Stimulated activated CD8-positive, alpha-beta memory T cell treated with anti-CD3 and anti-CD28 coated beads, Interleukin-15, amount 100 ng/mL, for 24 hours (primary cell): Measurements from ENCODE around the gene DOK7.
"Not testable (repeated sequence)": the region's sequence is repeated elsewhere in the genome, so short reads cannot be mapped to it uniquely, and the experiment has no call there.

Experiments used
- DNase-seq: peaks from one replicate; pipeline ENCODE4 v3.0.0-alpha.2; 2020; ENCODE audit warnings: low read depth

The DOK7 gene

GRCh38 chr4:3522651-3523050 is 59.5 kb downstream of the DOK7 start:
- DNase-seq: no peak

DNA sequence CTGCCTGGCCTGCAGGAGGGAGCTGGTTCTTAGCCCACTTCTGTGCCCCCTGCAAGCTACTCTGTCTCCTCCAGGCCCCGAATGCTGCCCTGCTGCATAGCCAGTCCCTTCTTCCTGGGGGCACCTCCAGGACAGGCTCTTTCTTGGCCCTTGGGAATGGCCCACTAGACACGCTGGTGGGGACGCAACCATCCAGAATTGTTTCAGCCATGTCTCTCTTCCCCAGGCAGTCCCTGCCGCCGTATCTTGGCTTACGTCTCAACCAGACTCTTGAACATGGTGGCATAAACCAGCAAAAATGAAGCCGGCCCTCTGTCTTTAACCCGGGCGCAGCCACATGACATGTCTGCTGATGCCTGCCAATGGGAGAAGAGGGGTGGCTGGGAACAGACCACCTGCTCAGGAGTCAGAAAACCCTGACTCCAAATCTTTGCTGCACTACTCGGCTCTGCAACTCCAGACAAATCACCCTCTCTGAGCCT is 60.1 kb downstream of the DOK7 start:
- DNase-seq: no peak

- DNase-seq: no peak
Observed at GRCh38 chr4:3523628-3524221, 60.6 kb downstream of the DOK7 start.

DNA sequence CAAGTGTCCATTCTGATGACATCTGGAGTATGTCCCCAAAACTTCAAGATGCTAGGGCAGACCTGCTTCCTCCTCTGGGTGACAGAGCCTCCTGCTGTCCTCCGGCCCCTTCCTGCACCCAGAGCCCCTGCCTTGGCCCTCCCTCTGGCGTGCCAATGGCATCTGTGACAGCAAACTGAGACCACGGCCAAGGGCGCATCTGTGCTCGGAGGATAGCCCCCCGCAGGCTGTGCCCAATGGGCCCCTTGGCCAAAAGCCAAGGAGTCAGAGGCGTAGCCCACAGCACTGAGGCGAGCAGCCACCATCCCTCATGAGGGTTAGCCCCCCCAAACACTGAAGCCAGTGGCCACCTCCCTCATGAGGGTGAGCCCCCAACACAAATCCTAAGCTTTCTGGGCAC is 61.2 kb downstream of the DOK7 start:
- DNase-seq: no peak

GRCh38 chr4:3524920-3525319 is 61.8 kb downstream of the DOK7 start:
- DNase-seq: no peak

DNA sequence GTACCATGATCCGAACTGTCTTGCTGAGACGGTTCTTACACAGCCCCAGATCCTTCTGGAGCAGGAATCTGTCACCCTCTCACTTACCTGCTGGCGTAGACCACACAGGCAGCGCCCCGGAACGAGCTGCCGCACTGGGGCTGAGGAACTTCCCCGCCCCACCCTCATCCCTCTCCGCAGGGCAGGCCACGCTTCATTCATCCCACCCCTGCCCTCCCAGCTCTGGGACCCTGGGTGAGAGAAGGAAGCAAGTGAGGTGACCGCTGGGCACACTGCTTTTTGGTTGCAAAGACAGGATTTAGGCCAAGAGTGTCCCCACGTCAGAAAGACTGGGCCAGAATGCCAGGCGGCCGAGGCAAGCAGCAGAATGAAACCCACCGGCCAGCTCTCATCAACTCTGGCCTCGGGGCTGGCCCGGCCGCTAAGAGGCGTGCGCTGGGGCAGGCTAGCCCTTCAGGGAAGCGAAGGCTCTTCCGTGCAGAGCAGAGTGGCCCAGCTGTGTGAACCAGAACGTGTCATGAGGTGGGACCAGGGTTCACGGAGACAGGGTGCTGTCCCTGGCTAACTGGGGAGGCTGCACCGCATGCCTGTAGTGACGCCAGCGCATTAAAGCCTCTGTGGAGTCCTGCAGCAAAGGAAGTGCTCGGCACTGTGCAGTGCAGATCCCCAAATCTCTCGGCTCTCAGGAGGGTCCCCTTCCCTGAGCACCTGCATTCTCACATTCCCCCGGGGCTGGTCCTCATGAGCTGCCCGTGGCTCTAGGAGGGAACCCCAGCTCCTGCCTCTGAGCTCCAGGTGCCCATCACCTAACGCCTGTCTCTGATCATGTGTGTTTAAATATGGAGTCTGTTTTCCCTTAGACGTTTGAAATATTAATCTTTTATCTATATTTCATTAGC is 62.7 kb downstream of the DOK7 start:
- DNase-seq: no peak

- DNase-seq: no peak
Observed at GRCh38 chr4:3526456-3526855, 63.4 kb downstream of the DOK7 start.

DNA sequence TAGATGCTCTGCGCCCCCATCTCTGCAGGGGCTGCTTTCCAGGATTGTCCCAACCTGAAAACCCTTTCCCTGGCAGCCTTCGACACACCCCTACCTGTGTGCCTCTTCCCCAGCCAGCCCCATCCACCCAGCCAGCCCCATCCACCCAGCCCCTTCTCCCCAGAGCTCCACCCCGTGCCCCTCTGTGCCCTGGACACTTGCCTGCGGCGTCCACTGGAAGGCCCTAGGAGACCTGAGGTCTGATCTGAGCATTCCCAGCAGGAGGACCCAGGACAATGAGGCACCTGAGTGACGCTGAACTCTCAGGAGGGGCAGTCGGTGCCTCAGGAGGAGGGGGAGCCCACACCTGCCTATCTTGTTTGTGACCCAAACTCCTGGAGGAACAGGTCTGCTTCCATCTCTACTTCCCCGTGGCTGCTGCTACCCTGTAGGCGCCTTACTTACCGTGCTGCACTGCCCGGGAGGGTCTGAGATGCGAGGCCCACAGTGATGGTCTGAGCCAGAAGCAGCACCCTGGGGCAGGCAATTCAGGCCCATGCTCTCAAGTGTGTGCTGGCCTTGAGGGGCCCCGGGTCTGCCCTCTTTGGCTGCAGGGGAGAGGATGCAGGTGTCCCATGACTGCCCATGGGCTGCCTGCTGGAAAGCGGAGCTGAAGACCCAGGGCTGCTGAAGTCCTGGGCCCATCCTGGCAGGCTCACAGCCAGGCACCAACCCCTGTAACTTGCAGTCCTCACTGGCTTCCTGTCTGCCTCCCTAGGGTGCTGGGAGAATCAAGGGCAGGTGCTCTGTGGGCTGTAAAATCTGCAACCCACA is 64.2 kb downstream of the DOK7 start:
- DNase-seq: no peak

DNA sequence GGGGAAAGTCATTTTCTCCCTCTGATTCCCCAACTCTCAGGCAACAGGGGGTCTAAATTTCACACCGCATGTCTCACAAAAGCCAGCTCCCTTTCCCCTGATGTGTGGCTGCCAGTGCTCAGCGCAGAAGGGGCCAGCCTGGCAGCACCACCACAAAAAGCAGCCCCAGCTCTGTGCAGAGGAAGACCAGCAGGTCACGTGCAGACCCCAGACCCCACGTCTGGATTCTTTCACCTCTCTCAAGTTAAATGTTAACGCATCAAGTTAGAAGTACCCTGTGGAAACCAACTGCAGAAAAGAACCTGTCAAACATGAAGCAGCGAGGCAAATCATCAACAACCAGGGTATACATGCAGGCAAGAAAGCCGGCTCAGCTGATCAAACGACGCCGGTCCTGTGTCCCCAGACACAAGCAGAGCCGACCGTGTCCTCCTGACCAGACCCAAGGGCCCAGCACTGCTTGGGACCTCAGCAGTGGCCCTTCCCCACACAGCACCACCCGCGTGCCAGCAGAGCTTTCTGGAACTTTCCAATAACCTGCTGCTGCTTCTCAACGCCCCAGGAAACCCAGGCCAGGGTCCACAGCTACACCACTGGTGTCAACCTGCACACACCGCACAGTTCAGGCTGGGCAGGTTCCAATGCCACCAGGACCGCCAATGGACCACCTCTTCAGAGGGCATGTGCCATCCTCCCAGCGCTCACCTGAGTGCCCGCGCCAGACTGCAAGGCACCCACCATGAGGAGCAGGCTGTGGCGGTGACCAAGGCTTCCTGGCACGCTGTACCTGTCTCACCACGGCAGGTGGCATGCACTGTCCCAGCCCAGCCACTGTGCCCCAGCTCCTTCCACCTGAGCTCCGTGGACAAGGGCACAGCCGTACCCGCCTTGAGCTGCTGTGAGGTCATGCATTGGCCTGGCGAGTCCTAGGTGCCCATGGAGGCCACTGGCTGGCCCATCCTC is 65.1 kb downstream of the DOK7 start:
- no peak for DNase-seq

- no peak for DNase-seq
Observed at GRCh38 chr4:3529363-3529762, 66.3 kb downstream of the DOK7 start.

- DNase-seq: no peak
Observed at GRCh38 chr4:3530051-3530450, 66.9 kb downstream of the DOK7 start.

GRCh38 chr4:3530663-3531254 is 67.7 kb downstream of the DOK7 start:
- DNase-seq: no peak

DNA sequence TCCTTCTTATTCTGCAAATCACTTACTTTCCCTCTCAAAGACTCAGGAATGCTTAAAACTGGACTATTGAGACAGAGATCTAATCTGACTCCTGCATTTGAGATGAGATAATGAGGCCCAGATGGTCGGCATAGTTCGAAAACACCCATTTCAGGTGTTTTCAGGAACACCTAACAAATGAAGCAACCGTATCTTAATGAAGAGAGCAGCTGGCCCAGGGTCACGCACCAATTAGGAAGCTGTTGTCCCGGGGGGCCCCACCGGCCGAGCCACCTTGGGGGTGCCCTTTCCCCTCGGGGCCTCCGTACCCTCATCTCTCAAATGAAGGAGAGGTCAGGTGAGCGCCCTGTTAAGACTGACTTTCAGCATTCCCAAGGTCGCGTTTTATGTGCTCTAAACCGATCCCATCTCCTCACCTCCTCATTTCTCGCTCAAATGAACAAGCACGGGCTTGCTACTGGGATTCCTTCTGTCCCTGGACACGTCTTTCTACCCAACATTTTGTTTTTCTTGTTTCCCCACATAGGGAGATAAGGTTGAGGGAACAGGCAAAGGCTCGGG is 68.3 kb downstream of the DOK7 start:
- no peak for DNase-seq

- peak; percentile 85 for DNase-seq
Observed at GRCh38 chr4:3531879-3532750, 69.0 kb downstream of the DOK7 start, which contains the start of gene LRPAP1. LRPAP1 (minus strand) TSS chr4:3532422; CDS start chr4:3532412, 10 bp downstream.

DNA sequence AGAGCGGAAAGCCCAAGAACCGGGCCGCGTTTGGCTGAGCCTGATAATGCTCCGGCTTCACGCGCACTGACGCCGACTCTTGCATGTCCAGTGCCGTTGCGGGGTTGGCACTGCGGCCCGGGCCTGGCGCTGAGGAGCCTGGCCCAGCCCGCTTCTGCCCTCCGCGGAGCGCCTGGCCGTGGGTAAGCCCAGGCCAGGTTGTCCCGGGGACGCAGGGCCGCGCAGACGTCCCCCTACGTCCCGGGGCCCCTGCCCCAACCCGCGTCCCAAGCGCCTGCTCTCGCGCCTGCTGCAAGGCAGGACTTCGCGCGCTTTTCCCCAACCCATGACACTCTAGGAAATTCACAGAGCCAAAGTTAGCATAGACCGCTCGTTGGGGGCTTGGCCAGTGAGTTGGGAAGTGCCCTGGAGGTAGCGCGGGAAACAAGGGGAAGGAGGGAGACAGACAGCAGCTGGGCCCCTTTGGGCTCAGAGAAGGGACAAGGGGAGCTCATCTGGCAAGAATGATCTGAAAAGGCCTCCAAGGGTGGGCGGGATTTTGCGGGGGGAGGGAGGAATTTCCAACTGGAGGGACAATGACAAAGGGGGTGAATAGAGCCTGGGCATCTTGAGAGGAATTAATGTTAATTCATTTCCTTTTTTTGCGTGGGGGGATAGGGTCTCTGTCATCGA is 69.8 kb downstream of the DOK7 start:
- DNase-seq: no peak

- no peak for DNase-seq
Observed at GRCh38 chr4:3533423-3533820, 70.3 kb downstream of the DOK7 start.

- DNase-seq: not testable (repeated sequence)
Observed at GRCh38 chr4:3535812-3536211, 72.7 kb downstream of the DOK7 start.

GRCh38 chr4:3538906-3539305 is 75.8 kb downstream of the DOK7 start:
- DNase-seq: not testable (repeated sequence)

DNA sequence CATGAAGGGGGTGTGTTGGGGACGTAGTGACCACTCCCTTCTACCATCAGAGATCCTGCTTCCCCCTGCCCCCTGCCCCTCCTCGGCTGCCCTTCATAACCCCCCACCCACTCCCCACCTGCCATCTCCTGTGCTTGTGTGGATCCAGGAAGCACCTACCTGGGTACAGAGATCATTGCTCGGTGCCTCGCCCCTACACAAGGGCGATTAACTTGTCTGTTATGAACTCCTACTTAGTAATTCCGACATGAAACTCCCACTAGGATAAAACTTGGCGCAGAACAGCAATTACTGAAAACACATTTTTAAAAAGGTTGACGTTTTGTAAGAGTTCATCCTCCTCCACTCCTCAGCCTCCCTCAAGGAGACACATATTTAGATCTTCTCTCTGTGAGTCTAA is 80.3 kb downstream of the DOK7 start:
- not testable (repeated sequence) for DNase-seq
